Smooth muscle cell (in vitro differentiated cells): ENCODE data around the gene CDCA4. TPM values are rescaled to one million over a fixed set of nuclear protein-coding genes. Genes with fewer than 3 reads are reported as not detected.

Source experiments
- DNase-seq: peaks from one replicate; lab custom pipeline; 2025; ENCODE audit not compliant: unreplicated experiment; lab: John Stamatoyannopoulos, UW
- H2AFZ ChIP-seq: fragments of 200-600 bp; sonication (generic); 2 replicates; pipeline ENCODE4 v1.6.0; 2016; ENCODE audit warnings: antibody characterized with exemption, low read depth, mild to moderate bottlenecking
- H3F3A ChIP-seq: fragments of 200-600 bp; sonication (generic); 2 replicates; pipeline ENCODE4 v1.6.0; 2017; ENCODE audit warnings: antibody characterized with exemption, low read depth
- H3K27ac ChIP-seq: fragments of 200-600 bp; sonication (generic); 2 replicates; pipeline ENCODE4 v1.5.1; 2016; ENCODE audit warnings: low read depth, mild to moderate bottlenecking
- H3K27me3 ChIP-seq: fragments of 200-600 bp; sonication (generic); 2 replicates; pipeline ENCODE4 v1.6.1; 2016; ENCODE audit warnings: low read depth, mild to moderate bottlenecking
- H3K36me3 ChIP-seq: fragments of 200-600 bp; sonication (generic); 2 replicates; pipeline ENCODE4 v1.5.1; 2016; ENCODE audit warnings: low read depth
- H3K4me1 ChIP-seq: fragments of 200-600 bp; sonication (generic); 2 replicates; pipeline ENCODE4 v1.5.1; 2016; ENCODE audit warnings: low read depth
- H3K4me2 ChIP-seq: fragments of 200-600 bp; sonication (generic); 2 replicates; pipeline ENCODE4 v1.6.0; 2016; ENCODE audit warnings: mild to moderate bottlenecking
- H3K4me3 ChIP-seq: fragments of 200-600 bp; sonication (generic); 2 replicates; pipeline ENCODE4 v1.5.1; 2016; ENCODE audit warnings: mild to moderate bottlenecking
- H3K79me2 ChIP-seq: fragments of 200-600 bp; sonication (generic); 2 replicates; pipeline ENCODE4 v1.6.0; 2016; ENCODE audit warnings: low read depth, mild to moderate bottlenecking
- H3K9ac ChIP-seq: fragments of 200-600 bp; sonication (generic); 2 replicates; pipeline ENCODE4 v1.6.0; 2016; ENCODE audit warnings: low read depth
- H3K9me3 ChIP-seq: fragments of 200-600 bp; sonication (generic); replicated peaks from 2 replicates; pipeline ENCODE4 v1.5.1; 2016; ENCODE audit warnings: low read depth
- H4K20me1 ChIP-seq: fragments of 200-600 bp; sonication (generic); 2 replicates; pipeline ENCODE4 v1.6.0; 2016; ENCODE audit warnings: low read depth
- CTCF ChIP-seq: fragments of 200-600 bp; sonication (generic); IDR thresholded peaks from 2 replicates; pipeline ENCODE4 v1.5.1; 2017; ENCODE audit warnings: borderline replicate concordance, mild to moderate bottlenecking, antibody characterized with exemption; ENCODE audit not compliant: insufficient read depth, poor library complexity, severe bottlenecking
- WGBS: methylation state at CpG from one replicate; pipeline ENCODE4 v1.1.7; 2016; ENCODE audit warnings: low lambda C conversion rate; 5-methylcytosine and 5-hydroxymethylcytosine counted together
- polyA plus RNA-seq: library from polyadenylated mRNA; unstranded; fragments of >200 nt; fragmentation: Nextera tagmentation; extraction: Ambion mirVana; gene quantifications from 2 replicates; pipeline ENCODE4 v1.2.1, GENCODE V29; 2016
- total RNA-seq: library from RNA; depleted of rRNA; stranded (reverse); fragments of >200 nt; gene quantifications from 2 replicates; pipeline ENCODE4 v1.2.3, GENCODE V29; 2014

The CDCA4 gene
- total and polyA plus RNA-seq, 2 experiments from 2014 or later: 15.1 to 23.5 TPM

DNA sequence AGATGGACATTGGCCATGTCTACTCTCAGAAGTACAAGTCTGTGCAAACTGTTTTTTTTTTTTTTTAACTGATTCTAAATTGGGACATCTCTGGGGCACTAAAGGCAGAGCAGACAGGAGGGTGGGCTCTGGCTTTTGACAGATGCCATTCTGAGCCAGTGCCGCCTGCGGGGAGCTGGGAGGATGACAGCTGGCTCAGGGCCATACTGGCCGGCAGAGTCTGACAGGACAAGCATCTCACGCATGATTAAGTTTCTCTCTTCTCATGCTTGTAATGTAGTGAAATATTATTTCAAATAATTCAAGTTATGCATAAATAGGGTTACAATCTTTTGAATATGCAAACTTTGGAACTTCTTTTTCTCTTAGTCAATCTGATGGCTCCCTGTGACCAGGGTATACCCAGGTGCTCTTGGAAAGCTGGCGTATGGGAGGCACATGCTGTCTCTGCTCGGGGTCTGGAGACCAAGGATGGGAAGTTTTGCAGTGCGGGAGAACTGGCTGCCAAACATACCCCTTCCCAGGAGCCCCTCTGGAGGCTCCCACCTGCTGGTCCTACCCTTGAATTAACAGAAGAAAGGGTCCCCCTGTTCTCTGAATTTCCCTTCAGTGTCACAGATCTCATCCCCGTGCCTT lies 7.6 kb downstream of the CDCA4 start:
- peaks cover 10% of the 10 kb centered on the region for H3K4me1 ChIP-seq
- H3K36me3 ChIP-seq: no peaks in the 10 kb centered on the region
- H3K27ac ChIP-seq: no peak overlapping the region
- H3F3A ChIP-seq: no peaks in the 10 kb centered on the region
- H3K27me3 ChIP-seq: no peaks in the 10 kb centered on the region
- H3K4me3 ChIP-seq: no peak overlapping the region
- H2AFZ ChIP-seq: no peak overlapping the region
- no peaks in the 10 kb centered on the region for H3K9me3 ChIP-seq
- WGBS: 84% methylated on average over 8 of the region's 8 CpGs
- DNase-seq: no peak
- H4K20me1 ChIP-seq: peaks cover 91% of the 10 kb centered on the region
- H3K9ac ChIP-seq: no peak overlapping the region
- H3K79me2 ChIP-seq: peaks cover 83% of the 10 kb centered on the region
- H3K4me2 ChIP-seq: no peak overlapping the region
- no peak for TF ChIP-seq CTCF

DNA sequence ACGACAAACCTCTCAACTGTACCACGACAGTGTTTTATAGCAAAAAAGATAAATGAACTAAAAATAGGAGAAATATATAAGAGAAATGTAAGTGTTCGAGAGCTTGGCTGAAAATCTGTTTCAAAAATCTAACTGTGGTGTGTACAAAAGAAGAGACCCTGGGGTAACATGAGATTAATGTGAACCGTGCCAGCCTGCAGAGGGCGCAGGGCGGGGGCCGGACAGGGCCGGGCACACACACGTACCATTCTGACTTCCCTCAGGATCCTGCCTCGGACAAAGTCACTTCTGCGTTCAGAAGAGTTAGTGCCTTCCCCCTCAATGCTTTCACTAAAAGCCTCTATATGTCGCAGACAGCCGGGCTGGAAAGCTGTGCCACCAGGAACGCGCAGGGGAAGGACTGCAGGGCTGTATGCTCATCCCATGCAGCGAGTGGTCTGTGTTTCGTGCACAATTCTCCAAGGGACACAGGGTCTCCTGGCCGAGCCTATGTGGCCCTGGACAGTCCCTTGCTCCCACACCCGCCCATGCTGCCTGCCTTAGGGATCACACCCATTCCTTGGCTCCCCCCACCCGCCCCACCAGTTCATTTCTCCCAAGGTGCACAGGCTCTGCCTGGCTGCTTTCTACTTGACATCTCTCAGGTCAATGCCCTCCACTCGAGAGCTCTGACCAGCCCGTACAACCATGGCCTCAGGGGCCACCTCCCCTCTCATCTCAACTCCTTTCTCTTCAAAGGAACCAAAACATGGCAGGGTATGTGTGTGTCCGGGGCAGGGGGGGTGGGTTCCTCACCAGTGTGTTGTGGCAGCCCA lies 8.5 kb downstream of the CDCA4 start:
- no peak for TF ChIP-seq CTCF
- H3F3A ChIP-seq: no peaks in the 10 kb centered on the region
- no peaks in the 10 kb centered on the region for H3K36me3 ChIP-seq
- DNase-seq: no peak
- no peak overlapping the region for H3K4me2 ChIP-seq
- no peak overlapping the region for H3K4me3 ChIP-seq
- H3K9ac ChIP-seq: no peak overlapping the region
- peaks cover 4% of the 10 kb centered on the region for H3K4me1 ChIP-seq
- H4K20me1 ChIP-seq: peaks cover 82% of the 10 kb centered on the region
- H3K9me3 ChIP-seq: no peaks in the 10 kb centered on the region
- no peak overlapping the region for H3K27ac ChIP-seq
- peaks cover 74% of the 10 kb centered on the region for H3K79me2 ChIP-seq
- 94% methylated on average over 22 of the region's 23 CpGs for WGBS
- no peaks in the 10 kb centered on the region for H3K27me3 ChIP-seq
- H2AFZ ChIP-seq: no peak overlapping the region

DNA sequence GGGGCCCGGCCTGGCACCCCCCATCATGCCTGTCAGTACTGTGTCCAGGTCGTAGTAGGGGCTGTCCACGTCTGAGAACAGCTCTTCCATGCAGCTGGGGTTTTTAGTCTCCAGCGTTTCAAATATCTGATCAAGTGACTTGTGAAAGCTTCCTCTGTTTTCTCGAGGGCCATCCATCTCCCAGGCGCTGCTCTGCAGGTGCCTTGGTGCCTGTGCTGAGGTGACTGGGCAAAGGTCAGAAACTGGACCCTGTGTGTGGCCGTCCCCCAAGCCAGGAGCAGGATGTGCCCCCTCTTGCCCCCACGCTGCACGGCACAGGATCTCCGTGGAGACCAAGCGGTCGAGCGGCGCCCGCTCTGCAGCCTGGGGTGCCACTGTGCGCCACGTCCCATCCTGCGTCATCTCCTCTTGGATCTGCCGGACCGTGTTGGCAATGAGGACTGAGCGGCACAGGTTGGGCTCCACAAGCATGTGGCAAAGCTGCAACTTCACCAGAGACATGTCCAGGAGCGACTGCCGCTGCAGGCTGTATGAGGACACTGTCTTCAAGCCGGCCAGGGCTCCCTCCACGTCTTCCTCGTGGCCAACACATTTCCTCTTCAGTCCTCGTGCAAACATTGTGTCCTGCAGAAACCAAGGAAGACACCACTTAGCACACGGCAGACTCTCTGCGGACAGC lies 9.4 kb downstream of the CDCA4 start:
- no peak for TF ChIP-seq CTCF
- H3K9me3 ChIP-seq: no peaks in the 10 kb centered on the region
- H4K20me1 ChIP-seq: peaks cover 73% of the 10 kb centered on the region
- no peaks in the 10 kb centered on the region for H3F3A ChIP-seq
- no peak overlapping the region for H3K4me3 ChIP-seq
- H3K4me2 ChIP-seq: no peak overlapping the region
- H3K27ac ChIP-seq: no peak overlapping the region
- H3K36me3 ChIP-seq: no peaks in the 10 kb centered on the region
- no peak overlapping the region for H3K9ac ChIP-seq
- H2AFZ ChIP-seq: no peak overlapping the region
- no peak for DNase-seq
- 96% methylated on average over 29 of the region's 29 CpGs for WGBS
- no peaks in the 10 kb centered on the region for H3K27me3 ChIP-seq
- H3K79me2 ChIP-seq: peaks cover 64% of the 10 kb centered on the region
- H3K4me1 ChIP-seq: peaks cover 4% of the 10 kb centered on the region
